Subcutaneous adipose tissue (tissue), 4 donors: ENCODE measurements around the gene VSTM2L. TPM values are rescaled to one million over a fixed set of nuclear protein-coding genes. Genes with fewer than 3 reads are reported as not detected.

Experiments used
- CTCF ChIP-seq: fragments of 450-650 bp; IDR thresholded peaks from one replicate; pipeline ENCODE4 v1.5.1; 2016; ENCODE audit warnings: low read depth, mild to moderate bottlenecking, control low read depth, antibody characterized with exemption, moderate library complexity
- total RNA-seq, 4 donors: library from RNA; depleted of rRNA; stranded (reverse); fragments of >200 nt; gene quantifications; one replicate each; pipeline ENCODE4 v1.1.0, GENCODE V29; 2016

VSTM2L gene
- total RNA-seq, 4 donors from 2014 or later = 1.1 to 1.9 TPM; not detected in 2

GRCh38 chr20:37904008-37904642, 1.2 kb downstream of the VSTM2L start:
- no peak for TF ChIP-seq CTCF

GRCh38 chr20:37904845-37905373, 2.0 kb downstream of the VSTM2L start:
- TF ChIP-seq CTCF = no peak

GRCh38 chr20:37905671-37906613, 3.0 kb downstream of the VSTM2L start:
- no peak for TF ChIP-seq CTCF

- TF ChIP-seq CTCF = no peak
Observed at GRCh38 chr20:37907330-37907676, 4.4 kb downstream of the VSTM2L start.

- TF ChIP-seq CTCF = no peak
Observed at GRCh38 chr20:37907677-37908401, 4.9 kb downstream of the VSTM2L start.

- TF ChIP-seq CTCF = no peak
Observed at GRCh38 chr20:37911261-37911660, 8.3 kb downstream of the VSTM2L start.
